B cell (primary cell): ENCODE measurements around the gene TMEM97. TPM values are rescaled to one million over a fixed set of nuclear protein-coding genes. Genes with fewer than 3 reads are reported as not detected.

ENCODE experiments used
- ATAC-seq: fragments of 200-7000 bp; cut with Tn5 transposase; one replicate; pipeline ENCODE4 v1.10.0; 2021; ENCODE audit warnings: low read depth, mild to moderate bottlenecking, moderate number of reproducible peaks, moderate library complexity
- CTCF ChIA-PET: fragments of 350-600 bp; sonication (Branson Sonifier 250); formaldehyde crosslinking; loops from one replicate; lab custom pipeline; 2021; ENCODE audit warnings: antibody characterized with exemption, inconsistent platforms; lab: Charles Lee
- POLR2A ChIA-PET: fragments of 350-600 bp; sonication (Branson Sonifier 250); formaldehyde crosslinking; loops from one replicate; lab custom pipeline; 2021; ENCODE audit warnings: antibody characterized with exemption; lab: Charles Lee
- DNase-seq: peaks from one replicate; pipeline ENCODE4 v3.0.0; 2013
- H2AFZ ChIP-seq: 2 replicates; pipeline ENCODE4 v1.6.1; 2012; ENCODE audit warnings: mild to moderate bottlenecking, low read depth, low read length; ENCODE audit not compliant: insufficient read depth, poor library complexity, severe bottlenecking
- H3K27ac ChIP-seq, 2 donors: 1 replicate in 1 of 2; 2 replicates in 1 of 2; pipeline ENCODE4 v1.5.1; 2012 to 2013; ENCODE audit warnings: low read length in 2 of 2, mild to moderate bottlenecking in 2 of 2, moderate library complexity in 1 of 2
- H3K27me3 ChIP-seq, 4 experiments: fragments of 200-600 bp in 1 of 4; sonication (generic) in 1 of 4; replicated peaks in 1 of 4; 1 replicate in 2 of 4; 2 replicates in 2 of 4; pipeline versions ENCODE4 v1.6.1 to v1.7.0; 2013 to 2016; ENCODE audit warnings: low read length in 3 of 4, mild to moderate bottlenecking in 2 of 4, mixed read lengths in 1 of 4, moderate library complexity in 1 of 4; ENCODE audit not compliant: insufficient read depth in 4 of 4, control insufficient read depth in 3 of 4; ENCODE audit errors: control extremely low read depth in 1 of 4
- H3K36me3 ChIP-seq, 2 experiments: replicated peaks in 1 of 2; 1 replicate in 1 of 2; 2 replicates in 1 of 2; pipeline versions ENCODE4 v1.6.1 to v1.7.1; 2013; ENCODE audit warnings: low read length in 1 of 2; ENCODE audit not compliant: insufficient read depth in 2 of 2, control insufficient read depth in 1 of 2; ENCODE audit errors: control extremely low read depth in 1 of 2, extremely low read depth in 1 of 2
- H3K4me1 ChIP-seq, 2 donors: fragments of 200-600 bp in 1 of 2; sonication (generic) in 1 of 2; 1 replicate in 1 of 2; 2 replicates in 1 of 2; pipeline versions ENCODE4 v1.5.1 to v1.6.1; 2013 to 2017; ENCODE audit warnings: low read length in 2 of 2; ENCODE audit not compliant: control insufficient read depth in 2 of 2, insufficient read depth in 2 of 2
- H3K4me2 ChIP-seq: replicated peaks from 2 replicates; pipeline ENCODE3; 2012; ENCODE audit warnings: mild to moderate bottlenecking, low read depth, low read length; ENCODE audit not compliant: poor library complexity, severe bottlenecking
- H3K4me3 ChIP-seq, 5 experiments: fragments of 200-600 bp in 1 of 5; sonication (generic) in 1 of 5; 1 replicate in 3 of 5; 2 replicates in 2 of 5; pipeline versions ENCODE4 v1.5.1 to v1.7.0; 2011 to 2016; ENCODE audit warnings: low read length in 4 of 5, mild to moderate bottlenecking in 4 of 5, low read depth in 2 of 5, control low read depth in 1 of 5, moderate library complexity in 1 of 5; ENCODE audit not compliant: insufficient read depth in 1 of 5; ENCODE audit errors: control extremely low read depth in 1 of 5, extremely low read depth in 1 of 5
- H3K79me2 ChIP-seq: fragments of 200-600 bp; sonication (generic); one replicate; pipeline ENCODE4 v1.6.0; 2016; ENCODE audit warnings: low read length; ENCODE audit not compliant: control insufficient read depth, insufficient read depth
- H3K9ac ChIP-seq: fragments of 200-600 bp; sonication (generic); 2 replicates; pipeline ENCODE4 v1.6.1; 2017; ENCODE audit warnings: mild to moderate bottlenecking, low read length, moderate library complexity
- H3K9me3 ChIP-seq, 3 donors: one replicate each; pipeline versions ENCODE4 v1.6.1 to v1.7.1; 2013; ENCODE audit warnings: low read length in 2 of 3; ENCODE audit not compliant: control insufficient read depth in 2 of 3, insufficient read depth in 1 of 3; ENCODE audit errors: control extremely low read depth in 1 of 3
- H4K20me1 ChIP-seq: 2 replicates; pipeline ENCODE4 v1.6.0; 2012; ENCODE audit warnings: mild to moderate bottlenecking, low read length; ENCODE audit not compliant: insufficient read depth, control insufficient read depth, poor library complexity, severe bottlenecking
- H3K27ac Mint-ChIP-seq: one replicate; pipeline ENCODE4 v1.8.0; 2021; ENCODE audit warnings: mixed read lengths
- H3K27me3 Mint-ChIP-seq: one replicate; pipeline ENCODE4 v1.8.0; 2021; ENCODE audit warnings: mixed read lengths
- H3K4me1 Mint-ChIP-seq: one replicate; pipeline ENCODE4 v1.8.0; 2021; ENCODE audit warnings: mixed read lengths
- H3K4me3 Mint-ChIP-seq: one replicate; pipeline ENCODE4 v1.8.0; 2021; ENCODE audit warnings: mixed read lengths
- H3K9me3 Mint-ChIP-seq: one replicate; pipeline ENCODE4 v1.8.0; 2022; ENCODE audit warnings: mixed read lengths; ENCODE audit not compliant: insufficient read depth
- CTCF ChIP-seq: fragments of 200-600 bp; IDR thresholded peaks from one replicate; pipeline ENCODE4 v1.8.0; 2022; ENCODE audit warnings: antibody characterized with exemption, mild to moderate bottlenecking
- EZH2 ChIP-seq: IDR thresholded peaks from 2 replicates; pipeline ENCODE4 v1.6.1; 2012; ENCODE audit warnings: borderline replicate concordance, low read depth, mild to moderate bottlenecking, moderate library complexity, low read length; ENCODE audit not compliant: insufficient read depth, poor library complexity, severe bottlenecking
- WGBS: methylation state at CpG from one replicate; pipeline ENCODE4 v1.1.5; 2013; ENCODE audit warnings: missing lambda C conversion rate; ENCODE audit not compliant: insufficient coverage; 5-methylcytosine and 5-hydroxymethylcytosine counted together
- intact Hi-C: fragments of 100-400 bp; cut with micrococcal nuclease; formaldehyde crosslinking; loops from one replicate; pipeline ENCODE4 v1.10.0; 2022
- polyA plus RNA-seq: library from polyadenylated mRNA; depleted of rRNA; stranded (reverse); fragments of >200 nt; gene quantifications from 2 replicates; pipeline ENCODE4 v1.2.3, GENCODE V29; 2012
- total RNA-seq, 2 donors: library from RNA; stranded (reverse); fragments of 120-200 nt in 1 of 2; gene quantifications; 1 replicate in 1 of 2; 2 replicates in 1 of 2; pipeline versions ENCODE4 v1.2.3 to v1.2.4, GENCODE V29; 2013 to 2022

The TMEM97 gene
- total and polyA plus RNA-seq, 2 donors (not counting 1 experiment from before 2014, with no cell fraction given), result 1.6 to 6.4 TPM

GRCh38 chr17:28270055-28270454, 48.9 kb upstream of the TMEM97 start:
- POLR2A ChIA-PET, result no interaction called here
- H3K4me1 Mint-ChIP-seq, result no peaks in the 10 kb centered on the region
- intact Hi-C loops, result no loop called here
- 77% methylated on average over 2 of the region's 2 CpGs for WGBS
- peaks cover 51% of the 10 kb centered on the region for H3K27me3 Mint-ChIP-seq
- Histone ChIP-seq H3K4me3 (no peak overlapping the region), H3K4me1 (no peaks in the 10 kb centered on the region), H3K4me2 (no peak overlapping the region), H3K9me3 (peaks cover 0 to 30% (median 0%) of the 10 kb centered on the region in 3 donors), H3K36me3 (no peaks in the 10 kb centered on the region), H3K9ac (no peak overlapping the region), H3K79me2 (no peaks in the 10 kb centered on the region), H2AFZ (no peak overlapping the region), H3K27ac (no peak overlapping the region), H3K27me3 (peaks cover 0 to 39% (median 24%) of the 10 kb centered on the region in 4 experiments), H4K20me1 (no peaks in the 10 kb centered on the region)
- no peaks in the 10 kb centered on the region for H3K9me3 Mint-ChIP-seq
- TF ChIP-seq EZH2 (no peak), CTCF (no peak)
- CTCF ChIA-PET, result interaction anchor here (0.9 kb wide), 1 partner anchor 18 kb away, joined by 4 read pairs; no protein-coding TSS in a partner anchor
- no peak overlapping the region for H3K4me3 Mint-ChIP-seq
- H3K27ac Mint-ChIP-seq, result no peak overlapping the region
- no peak for DNase-seq
- no peak for ATAC-seq

DNA sequence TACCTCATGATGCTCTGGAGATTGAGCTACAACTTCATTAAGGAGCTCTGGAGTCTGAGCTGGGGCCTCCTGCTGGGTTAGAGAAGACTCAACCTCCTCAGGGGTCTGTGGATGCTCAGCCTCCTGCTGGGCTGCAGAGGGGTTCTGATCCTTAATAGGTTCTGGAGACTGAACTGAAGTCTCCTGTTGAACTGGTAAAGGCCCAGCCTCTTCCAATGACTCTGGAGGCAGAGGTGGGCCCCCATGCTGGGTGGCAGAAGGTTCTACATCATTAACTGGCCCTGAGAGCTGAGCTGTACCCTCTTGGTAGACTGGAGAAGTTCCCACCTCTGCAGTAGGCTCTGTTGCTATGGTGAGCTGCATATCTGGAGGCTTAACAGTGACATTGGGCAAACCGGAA, 48.1 kb upstream of the TMEM97 start:
- Mint-ChIP-seq H3K4me3 (no peak overlapping the region), H3K27ac (no peak overlapping the region), H3K4me1 (no peaks in the 10 kb centered on the region), H3K9me3 (no peaks in the 10 kb centered on the region), H3K27me3 (peaks cover 58% of the 10 kb centered on the region)
- Histone ChIP-seq H3K79me2 (no peaks in the 10 kb centered on the region), H4K20me1 (no peaks in the 10 kb centered on the region), H3K27me3 (peaks cover 0 to 44% (median 28%) of the 10 kb centered on the region in 4 experiments), H3K27ac (no peak overlapping the region), H3K9ac (no peak overlapping the region), H3K36me3 (no peaks in the 10 kb centered on the region), H3K9me3 (peaks cover 0 to 21% (median 0%) of the 10 kb centered on the region in 3 donors), H2AFZ (no peak overlapping the region), H3K4me3 (no peak overlapping the region), H3K4me2 (no peak overlapping the region), H3K4me1 (no peaks in the 10 kb centered on the region)
- WGBS, result 100% methylated on average over 1 of the region's 1 CpG
- ChIA-PET POLR2A (no interaction called here), CTCF (no interaction called here)
- ATAC-seq (no peak), DNase-seq (no peak)
- TF ChIP-seq CTCF (no peak), EZH2 (no peak)
- intact Hi-C loops, result no loop called here
